Measurements from ENCODE around the gene PTCD1. TPM values are rescaled to one million over a fixed set of nuclear protein-coding genes. Genes with fewer than 3 reads are reported as not detected.
"Not testable (repeated sequence)": the region's sequence is repeated elsewhere in the genome, so short reads cannot be mapped to it uniquely, and the experiment has no call there.

The PTCD1 gene
- total RNA-seq, 1 experiment from 2014 or later: 7.3 TPM

DNA sequence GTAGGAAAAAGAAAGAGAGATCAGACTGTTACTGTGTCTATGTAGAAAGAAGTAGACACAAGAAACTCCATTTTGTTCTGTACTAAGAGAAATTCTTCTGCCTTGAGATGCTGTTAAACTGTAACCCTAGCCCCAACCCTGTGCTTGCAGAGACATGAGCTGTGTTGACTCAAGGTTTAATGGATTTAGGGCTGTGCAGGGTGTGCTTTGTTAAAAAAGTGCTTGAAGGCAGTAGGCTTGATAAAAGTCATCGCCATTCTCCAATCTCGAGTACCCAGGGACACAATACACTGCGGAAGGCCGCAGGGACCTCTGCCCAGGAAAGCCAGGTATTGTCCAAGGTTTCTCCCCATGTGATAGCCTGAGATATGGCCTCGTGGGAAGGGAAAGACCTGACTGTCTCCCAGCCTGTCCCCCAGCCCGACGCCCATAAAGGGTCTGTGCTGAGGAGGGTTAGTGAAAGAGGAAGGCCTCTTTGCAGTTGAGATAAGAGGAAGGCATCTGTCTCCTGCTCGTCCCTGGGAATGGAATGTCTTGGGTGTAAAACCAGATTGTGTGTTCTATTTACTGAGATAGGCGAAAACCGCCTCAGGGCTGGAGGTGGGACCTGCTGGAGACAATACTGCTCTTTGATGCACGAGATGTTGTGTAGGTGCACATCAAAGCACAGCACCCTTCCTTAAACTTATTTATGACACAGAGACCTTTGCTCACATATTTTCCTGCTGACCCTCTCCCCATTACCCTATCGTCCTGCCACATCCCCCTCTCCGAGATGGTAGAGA lies 6.7 kb downstream of the PTCD1 start:
- not testable (repeated sequence) for H3K27ac ChIP-seq; H3K27me3 ChIP-seq (replicated peaks); H3K4me3 ChIP-seq; DNase-seq (ENCODE audit: low read depth in 1 of 2, low spot score in 2 of 2); H3K4me1 ChIP-seq (replicated peaks); H3K9me3 ChIP-seq (replicated peaks)
- H3K36me3 ChIP-seq: peaks cover 52% of the 10 kb centered on the region

GRCh38 chr7:99429756-99430155 lies 8.8 kb downstream of the PTCD1 start:
- no peaks in the 10 kb centered on the region for H3K4me1 ChIP-seq (replicated peaks)

GRCh38 chr7:99428972-99429566 lies 9.5 kb downstream of the PTCD1 start:
- Histone ChIP-seq H3K4me1 (replicated peaks) (no peaks in the 10 kb centered on the region), H3K36me3 (peaks cover 60% of the 10 kb centered on the region), H3K9me3 (replicated peaks) (no peaks in the 10 kb centered on the region), H3K27me3 (replicated peaks) (no peaks in the 10 kb centered on the region), H3K4me3 (no peak overlapping the region), H3K27ac (no peak overlapping the region)
- no peak for DNase-seq (ENCODE audit: low read depth in 1 of 2, low spot score in 2 of 2)

More at GRCh38 chr7:99429756-99430155, 8.8 kb downstream of the PTCD1 start:
- no peak for DNase-seq (ENCODE audit: low read depth in 1 of 2, low spot score in 2 of 2)
- Histone ChIP-seq H3K27ac (no peak overlapping the region), H3K36me3 (peaks cover 56% of the 10 kb centered on the region), H3K9me3 (replicated peaks) (no peaks in the 10 kb centered on the region), H3K27me3 (replicated peaks) (no peaks in the 10 kb centered on the region), H3K4me3 (no peak overlapping the region)

GRCh38 chr7:99424932-99425730 lies 13.5 kb downstream of the PTCD1 start:
- no peak for DNase-seq (ENCODE audit: low read depth in 1 of 2, low spot score in 2 of 2)
- H3K9me3 ChIP-seq (replicated peaks): no peaks in the 10 kb centered on the region
- no peak overlapping the region for H3K4me3 ChIP-seq
- peaks cover 58% of the 10 kb centered on the region for H3K36me3 ChIP-seq
- no peak overlapping the region for H3K27ac ChIP-seq
- H3K4me1 ChIP-seq (replicated peaks): no peaks in the 10 kb centered on the region
- no peaks in the 10 kb centered on the region for H3K27me3 ChIP-seq (replicated peaks)

DNA sequence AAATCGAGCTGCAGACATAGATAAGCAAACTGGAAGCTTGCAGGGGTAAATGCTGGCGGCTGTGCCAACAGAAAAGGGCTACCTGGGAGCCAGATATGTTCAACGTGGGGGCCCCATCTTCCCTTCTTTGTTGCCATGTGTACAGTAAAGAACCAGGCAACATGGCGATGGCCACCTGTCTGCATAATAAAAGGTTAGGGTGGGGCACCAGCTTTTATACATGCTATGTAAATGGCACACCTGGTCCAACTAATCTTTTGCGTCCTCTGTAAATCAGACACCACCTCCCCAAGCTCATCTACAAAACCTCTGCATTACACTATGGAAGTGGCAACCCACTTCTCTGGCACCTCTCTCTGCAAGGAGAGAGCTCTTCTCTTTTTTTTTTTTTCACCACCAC lies 16.0 kb downstream of the PTCD1 start:
- peaks cover 71% of the 10 kb centered on the region for H3K36me3 ChIP-seq
- H3K4me3 ChIP-seq: no peak overlapping the region

DNA sequence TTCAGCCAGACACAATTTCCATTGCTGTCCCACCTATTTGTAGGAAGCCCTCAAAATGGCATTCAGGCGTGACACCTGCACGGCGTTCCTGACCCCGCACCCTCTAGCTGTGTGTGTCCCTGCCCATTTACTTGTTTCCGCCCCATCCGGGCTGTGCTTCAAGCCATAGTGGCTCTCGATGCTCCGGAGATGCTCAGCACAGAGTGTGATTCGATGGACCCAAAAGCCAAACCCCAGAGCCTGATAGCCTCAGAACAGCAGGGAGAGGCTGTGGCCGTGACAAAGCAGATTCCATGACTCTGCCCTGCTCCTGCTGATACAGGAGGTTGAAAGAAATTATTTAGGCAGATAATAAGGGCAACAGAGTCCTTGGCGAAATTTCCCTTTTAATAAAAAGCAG lies 16.4 kb downstream of the PTCD1 start:
- DNase-seq (ENCODE audit: low read depth in 1 of 2, low spot score in 2 of 2): no peak
- Histone ChIP-seq H3K27ac (no peak overlapping the region), H3K4me3 (no peak overlapping the region), H3K27me3 (replicated peaks) (no peaks in the 10 kb centered on the region), H3K9me3 (replicated peaks) (no peaks in the 10 kb centered on the region), H3K4me1 (replicated peaks) (no peaks in the 10 kb centered on the region), H3K36me3 (peaks cover 75% of the 10 kb centered on the region)

More for the DNA sequence above, 16.0 kb downstream of the PTCD1 start:
- H3K4me1 ChIP-seq (replicated peaks): no peaks in the 10 kb centered on the region
- no peak overlapping the region for H3K27ac ChIP-seq
- no peak for DNase-seq (ENCODE audit: low read depth in 1 of 2, low spot score in 2 of 2)
- no peaks in the 10 kb centered on the region for H3K27me3 ChIP-seq (replicated peaks)
- no peaks in the 10 kb centered on the region for H3K9me3 ChIP-seq (replicated peaks)

DNA sequence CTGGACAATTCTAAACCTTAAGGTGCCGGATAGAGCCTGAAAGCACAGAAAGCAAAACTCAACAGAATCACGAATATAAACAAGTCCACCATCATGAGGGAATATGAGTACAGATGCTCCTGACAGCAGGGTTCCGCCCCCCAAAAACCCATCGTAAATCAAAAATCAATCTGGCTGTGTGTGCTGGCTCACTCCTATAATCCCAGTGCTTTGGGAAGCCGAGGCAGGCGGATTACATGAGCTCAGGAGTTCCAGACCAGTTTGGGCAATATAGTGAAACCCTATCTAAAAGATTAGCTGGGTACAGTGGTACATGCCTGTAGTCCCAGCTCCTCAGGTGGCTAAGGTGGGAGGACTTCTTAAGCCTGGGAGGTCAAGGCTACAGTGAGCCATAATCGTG lies 17.6 kb downstream of the PTCD1 start:
- H3K27me3 ChIP-seq (replicated peaks): no peaks in the 10 kb centered on the region
- no peak for DNase-seq (ENCODE audit: low read depth in 1 of 2, low spot score in 2 of 2)
- no peaks in the 10 kb centered on the region for H3K4me1 ChIP-seq (replicated peaks)
- H3K36me3 ChIP-seq: peaks cover 87% of the 10 kb centered on the region
- no peak overlapping the region for H3K4me3 ChIP-seq
- no peak overlapping the region for H3K27ac ChIP-seq
- H3K9me3 ChIP-seq (replicated peaks): no peaks in the 10 kb centered on the region

GRCh38 chr7:99420213-99420612 lies 18.4 kb downstream of the PTCD1 start:
- H3K27me3 ChIP-seq (replicated peaks): no peaks in the 10 kb centered on the region
- peaks cover 88% of the 10 kb centered on the region for H3K36me3 ChIP-seq

GRCh38 chr7:99419323-99420021 lies 19.1 kb downstream of the PTCD1 start:
- H3K9me3 ChIP-seq (replicated peaks): no peaks in the 10 kb centered on the region
- no peak for DNase-seq (ENCODE audit: low read depth in 1 of 2, low spot score in 2 of 2)
- H3K4me3 ChIP-seq: no peak overlapping the region
- H3K36me3 ChIP-seq: peaks cover 88% of the 10 kb centered on the region
- H3K27me3 ChIP-seq (replicated peaks): no peaks in the 10 kb centered on the region
- H3K4me1 ChIP-seq (replicated peaks): no peaks in the 10 kb centered on the region
- no peak overlapping the region for H3K27ac ChIP-seq

More at GRCh38 chr7:99420213-99420612, 18.4 kb downstream of the PTCD1 start:
- no peak for DNase-seq (ENCODE audit: low read depth in 1 of 2, low spot score in 2 of 2)
- Histone ChIP-seq H3K4me1 (replicated peaks) (no peaks in the 10 kb centered on the region), H3K27ac (no peak overlapping the region), H3K9me3 (replicated peaks) (no peaks in the 10 kb centered on the region), H3K4me3 (no peak overlapping the region)

DNA sequence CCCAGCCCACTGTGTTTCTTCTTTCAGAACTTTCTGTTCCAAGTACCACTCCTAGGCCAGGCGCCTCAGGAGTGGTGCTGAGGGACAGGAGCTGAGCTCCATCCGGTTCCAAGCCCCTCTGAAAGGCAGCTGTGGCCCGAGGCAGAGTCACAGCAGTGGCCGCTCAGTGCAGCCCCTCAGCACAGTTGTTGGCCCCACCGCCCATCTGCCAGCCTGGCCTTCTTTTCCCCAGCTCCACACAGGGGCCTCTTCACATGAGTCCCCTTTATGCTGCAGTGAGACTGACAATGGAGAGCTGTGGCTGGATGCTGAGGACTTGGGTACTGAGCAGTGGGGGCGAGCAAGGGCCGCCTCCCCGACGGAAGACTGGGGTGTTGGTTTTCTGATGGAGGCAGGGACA lies 20.3 kb downstream of the PTCD1 start:
- Histone ChIP-seq H3K36me3 (peaks cover 88% of the 10 kb centered on the region), H3K27ac (no peak overlapping the region), H3K4me3 (no peak overlapping the region), H3K27me3 (replicated peaks) (no peaks in the 10 kb centered on the region), H3K9me3 (replicated peaks) (no peaks in the 10 kb centered on the region), H3K4me1 (replicated peaks) (no peaks in the 10 kb centered on the region)
- no peak for DNase-seq (ENCODE audit: low read depth in 1 of 2, low spot score in 2 of 2)

GRCh38 chr7:99415513-99416127 lies 23.0 kb downstream of the PTCD1 start:
- H3K27me3 ChIP-seq (replicated peaks); H3K4me1 ChIP-seq (replicated peaks); H3K4me3 ChIP-seq; H3K27ac ChIP-seq; H3K9me3 ChIP-seq (replicated peaks): not testable (repeated sequence)
- peak; percentile 33 to 75 for DNase-seq (ENCODE audit: low read depth in 1 of 2, low spot score in 2 of 2)
- H3K36me3 ChIP-seq: peaks cover 96% of the 10 kb centered on the region

DNA sequence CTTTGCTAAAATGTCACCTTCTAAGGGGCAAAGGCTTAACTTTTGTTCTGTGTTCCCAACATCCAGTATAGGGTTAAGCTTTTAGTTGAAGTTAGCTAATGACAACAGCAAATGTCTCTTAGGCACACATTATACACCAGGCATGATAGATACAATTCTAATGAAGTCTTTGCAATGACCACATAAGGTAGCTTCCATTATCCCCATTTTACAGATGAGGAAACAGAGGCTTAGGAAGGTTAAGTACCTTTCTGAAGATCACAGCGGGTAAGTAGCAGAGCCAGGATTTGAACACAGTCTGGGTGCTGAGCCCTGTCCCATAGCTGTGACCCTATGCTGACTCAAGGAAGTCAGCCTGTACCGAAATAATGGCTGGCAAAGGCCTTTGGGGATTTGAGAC lies 28.0 kb downstream of the PTCD1 start:
- H3K27me3 ChIP-seq (replicated peaks): no peaks in the 10 kb centered on the region
- H3K4me1 ChIP-seq (replicated peaks): peaks cover 9% of the 10 kb centered on the region
- peaks cover 77% of the 10 kb centered on the region for H3K36me3 ChIP-seq
- no peaks in the 10 kb centered on the region for H3K9me3 ChIP-seq (replicated peaks)
- no peak overlapping the region for H3K4me3 ChIP-seq
- H3K27ac ChIP-seq: no peak overlapping the region
- no peak for DNase-seq (ENCODE audit: low read depth in 1 of 2, low spot score in 2 of 2)

GRCh38 chr7:99409806-99410205 lies 28.8 kb downstream of the PTCD1 start:
- Histone ChIP-seq H3K4me3 (peak overlapping the region; percentile 91), H3K9me3 (replicated peaks) (no peaks in the 10 kb centered on the region), H3K27me3 (replicated peaks) (no peaks in the 10 kb centered on the region), H3K4me1 (replicated peaks) (peaks cover 9% of the 10 kb centered on the region), H3K36me3 (peaks cover 76% of the 10 kb centered on the region), H3K27ac (peak overlapping the region; percentile 100; the same call in 1 of the 2 replicates)
- no peak for DNase-seq (ENCODE audit: low read depth in 1 of 2, low spot score in 2 of 2)

All from SJSA1 (cell line).